EL (cell line): ENCODE measurements around the gene NDUFS7.
A peak's percentile ranks its signal among the peaks of the same experiment; 100 is the strongest.

Experiments
- DNase-seq: peaks from one replicate; pipeline ENCODE4 v3.0.0-alpha.2; 2016

The NDUFS7 gene

GRCh38 chr19:1386945-1387683 lies 3.4 kb downstream of the NDUFS7 start:
- DNase-seq, result no peak

DNA sequence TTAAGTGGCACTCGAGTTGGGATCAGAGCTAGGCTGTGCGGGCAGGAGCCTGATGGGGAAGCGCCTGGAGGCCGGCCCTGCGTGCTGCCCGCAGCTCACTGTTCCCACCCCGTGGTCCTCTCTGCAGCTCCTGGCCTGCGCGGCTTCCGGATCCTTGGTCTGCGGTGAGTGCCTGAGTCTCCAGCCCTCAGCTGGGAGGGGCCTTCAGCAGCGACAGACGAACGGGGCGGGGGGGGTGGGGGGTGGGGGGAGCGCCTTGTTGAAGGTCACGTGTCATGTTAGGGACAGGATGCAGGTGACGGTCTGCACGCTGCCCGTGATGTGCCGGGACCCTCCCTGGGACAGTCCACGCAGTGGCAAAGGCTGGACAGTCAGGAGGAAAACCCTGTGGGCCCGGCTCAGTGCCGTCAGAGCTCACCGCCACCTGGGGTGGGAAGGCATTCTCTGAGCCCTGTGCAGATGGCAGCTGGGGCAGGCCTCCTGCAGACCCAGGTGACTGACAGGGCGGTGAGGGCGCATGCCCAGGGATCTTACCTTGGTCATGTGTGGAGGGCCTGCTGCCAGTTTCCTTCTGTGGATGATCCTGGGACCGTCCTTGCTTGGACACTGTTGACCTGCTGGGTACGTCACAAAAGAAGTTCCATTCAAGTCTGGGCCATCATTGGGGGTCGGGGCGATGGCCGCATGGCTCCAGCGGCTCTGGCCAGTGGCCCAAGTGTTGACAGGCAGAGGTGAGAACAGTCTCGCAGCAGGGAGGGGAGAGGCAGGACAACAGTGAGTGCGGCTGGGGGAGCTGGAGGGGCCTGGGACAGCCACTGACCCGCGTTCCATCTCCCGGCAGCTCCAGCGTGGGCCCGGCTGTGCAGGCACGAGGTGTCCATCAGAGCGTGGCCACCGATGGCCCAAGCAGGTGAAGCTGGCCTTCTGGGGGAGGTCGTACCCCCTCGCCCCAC lies 4.3 kb downstream of the NDUFS7 start:
- DNase-seq, result no peak

DNA sequence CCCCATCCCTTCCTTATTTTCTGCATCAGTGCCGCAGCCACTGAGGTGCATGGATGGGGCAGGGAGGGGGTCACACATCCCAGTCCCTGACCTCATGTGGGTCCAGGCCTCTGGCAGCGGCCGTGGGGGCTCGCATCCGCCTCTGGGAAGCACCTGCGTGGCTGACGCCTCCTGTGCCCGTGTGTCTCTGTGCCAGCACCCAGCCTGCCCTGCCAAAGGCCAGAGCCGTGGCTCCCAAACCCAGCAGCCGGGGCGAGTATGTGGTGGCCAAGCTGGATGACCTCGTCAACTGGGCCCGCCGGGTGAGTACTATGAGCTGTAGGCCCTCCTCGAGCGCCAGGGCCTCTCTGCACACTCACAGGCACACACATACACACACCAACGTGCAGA lies 4.9 kb downstream of the NDUFS7 start:
- no peak for DNase-seq

DNA sequence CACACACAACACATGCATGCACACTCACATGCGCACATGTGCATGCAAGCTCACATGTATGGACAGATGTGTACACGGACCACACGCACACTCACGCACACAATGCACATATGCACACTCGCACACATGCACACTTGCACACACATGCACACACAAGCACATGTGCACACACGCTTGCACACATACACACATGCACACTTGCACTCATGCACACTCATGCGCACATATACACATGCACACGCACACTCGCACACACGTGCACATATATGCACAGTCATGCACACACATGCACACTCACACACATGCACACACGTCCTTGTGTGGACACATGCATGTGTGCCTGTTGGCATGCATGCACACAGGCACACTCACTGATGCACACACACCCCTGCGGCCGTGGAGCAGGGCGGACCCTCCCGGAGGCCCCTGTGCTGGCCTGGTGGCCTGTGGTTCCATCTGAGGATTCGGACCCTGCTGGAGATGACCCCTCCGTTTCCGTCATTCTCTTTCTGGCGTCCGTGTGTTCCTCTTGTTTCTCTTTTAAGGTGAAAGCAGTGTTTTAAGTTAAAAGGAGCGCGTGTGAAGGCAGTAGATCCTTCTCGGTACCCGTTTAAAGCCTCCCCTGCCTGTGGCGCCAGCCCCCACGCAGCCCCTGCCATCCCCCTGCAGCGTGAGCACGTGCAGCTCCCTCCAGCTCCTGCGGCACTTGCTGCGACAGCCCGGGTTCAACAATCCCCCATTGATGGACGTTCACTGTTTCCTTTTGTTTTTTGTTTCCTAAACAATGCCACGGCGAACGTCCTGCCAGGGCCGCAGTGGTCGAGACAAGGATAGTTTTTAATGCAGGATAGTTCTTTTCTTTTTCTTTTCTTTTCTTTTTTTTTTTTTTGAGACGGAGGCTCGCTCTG lies 5.6 kb downstream of the NDUFS7 start:
- DNase-seq, result no peak

DNA sequence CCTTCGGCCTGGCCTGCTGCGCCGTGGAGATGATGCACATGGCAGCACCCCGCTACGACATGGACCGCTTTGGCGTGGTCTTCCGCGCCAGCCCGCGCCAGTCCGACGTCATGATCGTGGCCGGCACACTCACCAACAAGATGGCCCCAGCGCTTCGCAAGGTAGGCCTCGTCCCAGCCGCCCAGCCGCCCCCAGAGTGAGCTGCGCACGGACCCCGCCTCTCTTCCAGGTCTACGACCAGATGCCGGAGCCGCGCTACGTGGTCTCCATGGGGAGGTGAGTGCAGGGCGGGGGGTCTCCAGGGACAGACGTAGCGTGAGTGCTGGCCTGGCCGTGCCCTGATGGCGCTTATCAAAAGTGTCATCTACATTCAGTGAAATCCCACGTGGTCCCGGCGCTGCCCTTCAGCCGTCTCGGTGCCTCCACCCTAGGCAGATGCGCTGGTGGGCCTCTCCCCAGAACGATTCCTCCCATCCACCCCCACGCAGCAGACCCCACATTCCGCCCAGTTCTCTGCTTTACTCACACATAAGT lies 7.2 kb downstream of the NDUFS7 start:
- no peak for DNase-seq

GRCh38 chr19:1392407-1392806 lies 8.7 kb downstream of the NDUFS7 start:
- no peak for DNase-seq

DNA sequence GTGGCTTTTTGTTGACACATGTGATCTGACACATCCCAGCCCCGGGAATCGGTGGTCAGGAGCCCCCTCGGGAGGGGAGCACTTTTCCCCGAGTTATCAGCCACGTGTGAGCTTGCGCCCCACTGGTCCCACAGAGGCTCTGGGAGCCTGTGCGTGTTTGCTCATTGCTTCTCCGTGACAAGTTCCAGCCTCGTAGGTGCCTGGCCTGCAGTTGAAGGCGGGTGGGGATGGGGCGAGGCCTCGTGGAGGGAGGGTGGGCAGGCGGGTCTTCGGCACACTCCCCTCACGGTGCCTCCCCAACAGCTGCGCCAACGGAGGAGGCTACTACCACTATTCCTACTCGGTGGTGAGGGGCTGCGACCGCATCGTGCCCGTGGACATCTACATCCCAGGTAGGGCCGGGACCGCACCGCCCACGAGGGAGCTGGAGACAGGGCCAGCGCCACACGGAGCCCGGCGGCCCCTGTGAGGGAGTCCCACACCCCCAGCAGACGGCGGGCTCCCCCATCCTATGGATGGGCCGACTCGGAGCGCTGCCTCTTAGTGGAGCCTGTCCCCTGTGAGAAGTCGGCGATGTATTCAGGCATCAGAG lies 9.3 kb downstream of the NDUFS7 start:
- no peak for DNase-seq

DNA sequence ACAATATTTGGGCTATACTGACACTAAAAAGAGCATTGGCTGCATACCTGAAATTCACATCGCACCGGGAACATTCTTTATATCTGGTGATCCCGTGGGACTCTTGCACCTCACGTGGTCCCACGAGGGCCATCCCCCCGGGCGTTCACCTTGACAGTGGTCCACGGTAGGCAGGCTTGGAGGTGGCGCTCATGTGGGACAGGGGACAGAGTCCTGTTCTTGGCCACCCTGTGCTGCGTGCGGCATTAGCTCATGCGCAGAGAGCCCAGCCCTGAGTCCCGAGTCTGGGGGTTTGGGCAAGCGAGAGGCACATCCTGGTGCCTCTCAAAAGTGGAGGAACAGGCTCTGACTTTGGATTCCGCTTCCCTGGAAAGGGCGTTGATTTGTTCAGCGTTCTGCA lies 10.1 kb downstream of the NDUFS7 start:
- DNase-seq, result no peak

DNA sequence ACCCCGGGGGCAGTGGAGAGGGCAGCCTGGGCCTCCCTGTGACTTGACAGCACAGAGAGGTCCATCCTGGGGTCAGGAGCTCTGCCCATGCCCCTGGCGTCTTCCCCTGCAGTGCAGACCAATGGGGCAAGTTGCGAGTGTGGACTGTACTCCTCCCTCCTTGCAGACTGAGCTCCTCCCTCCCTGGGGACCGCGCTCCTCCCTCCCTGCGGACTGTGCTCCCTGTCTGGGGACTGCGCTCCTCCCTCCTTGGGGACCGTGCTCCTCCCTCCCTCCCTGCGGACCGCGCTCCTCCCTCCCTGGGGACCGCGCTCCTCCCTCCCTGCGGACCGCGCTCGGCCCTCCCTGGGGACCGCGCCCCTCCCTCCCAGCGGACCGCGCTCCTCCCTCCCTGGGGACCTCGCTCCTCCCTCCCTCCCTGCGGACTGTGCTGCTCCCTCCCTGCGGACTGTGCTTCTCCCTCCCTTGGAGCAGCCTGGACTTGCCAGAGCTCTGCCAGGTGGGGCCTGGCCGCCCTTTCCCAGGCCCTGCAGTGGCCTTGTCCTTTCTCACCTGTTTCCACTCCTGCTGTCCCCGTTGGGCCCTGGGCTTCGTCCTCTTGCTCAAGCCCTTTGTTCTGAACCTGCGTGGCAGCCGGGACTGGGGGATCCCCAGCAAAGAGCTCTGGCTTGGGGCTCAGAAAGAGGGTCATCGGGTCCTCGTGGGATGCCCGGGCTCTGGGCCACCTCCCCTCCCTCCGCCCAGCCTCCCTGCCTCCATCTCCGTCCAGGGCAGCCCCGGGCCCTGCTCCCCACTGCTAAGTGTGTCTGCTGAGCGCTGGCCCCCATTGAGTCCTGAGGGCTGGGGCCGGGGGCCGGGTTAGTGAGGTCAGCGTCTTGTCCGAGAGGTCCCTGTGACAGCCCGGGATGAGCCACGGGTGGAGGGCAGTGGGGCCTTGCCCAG lies 10.8 kb downstream of the NDUFS7 start:
- DNase-seq, result no peak

DNA sequence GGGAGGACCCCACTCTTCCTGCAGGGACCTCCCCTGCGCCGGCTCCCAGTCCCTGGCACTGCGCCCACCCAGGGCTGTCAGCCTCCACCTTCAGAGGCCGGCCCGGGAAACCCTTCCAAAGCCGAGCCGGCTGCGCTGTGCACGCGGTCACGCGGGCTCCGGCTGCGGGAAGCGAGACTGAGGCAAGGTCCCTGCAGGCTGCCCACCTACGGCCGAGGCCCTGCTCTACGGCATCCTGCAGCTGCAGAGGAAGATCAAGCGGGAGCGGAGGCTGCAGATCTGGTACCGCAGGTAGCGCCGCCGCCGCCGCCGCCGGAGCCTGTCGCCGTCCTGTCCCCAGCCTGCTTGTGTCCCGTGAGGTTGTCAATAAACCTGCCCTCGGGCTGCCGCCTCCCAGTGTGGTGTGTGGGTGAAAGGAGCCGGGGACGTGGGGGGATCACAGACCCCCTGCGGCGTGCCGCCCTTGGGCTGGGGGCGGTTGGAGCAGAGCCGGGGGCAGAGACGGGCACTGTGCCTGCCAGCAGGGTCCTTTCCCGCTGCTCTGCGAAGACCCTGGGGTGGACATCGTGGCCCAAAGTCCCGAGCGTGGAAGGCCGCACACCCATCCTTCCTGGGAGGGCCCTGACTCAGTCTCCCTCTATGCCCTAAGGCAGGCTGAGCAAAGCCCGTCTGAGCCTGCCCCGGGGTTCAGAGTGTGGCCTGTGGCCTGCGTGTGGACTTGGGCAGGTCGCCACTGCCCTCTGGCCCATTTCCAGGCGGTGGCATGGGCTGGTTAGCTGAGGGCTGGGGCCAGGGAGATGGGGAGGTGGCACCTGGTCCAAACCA lies 11.7 kb downstream of the NDUFS7 start:
- DNase-seq, result no peak

GRCh38 chr19:1396019-1396767 lies 12.5 kb downstream of the NDUFS7 start:
- DNase-seq, result no peak

DNA sequence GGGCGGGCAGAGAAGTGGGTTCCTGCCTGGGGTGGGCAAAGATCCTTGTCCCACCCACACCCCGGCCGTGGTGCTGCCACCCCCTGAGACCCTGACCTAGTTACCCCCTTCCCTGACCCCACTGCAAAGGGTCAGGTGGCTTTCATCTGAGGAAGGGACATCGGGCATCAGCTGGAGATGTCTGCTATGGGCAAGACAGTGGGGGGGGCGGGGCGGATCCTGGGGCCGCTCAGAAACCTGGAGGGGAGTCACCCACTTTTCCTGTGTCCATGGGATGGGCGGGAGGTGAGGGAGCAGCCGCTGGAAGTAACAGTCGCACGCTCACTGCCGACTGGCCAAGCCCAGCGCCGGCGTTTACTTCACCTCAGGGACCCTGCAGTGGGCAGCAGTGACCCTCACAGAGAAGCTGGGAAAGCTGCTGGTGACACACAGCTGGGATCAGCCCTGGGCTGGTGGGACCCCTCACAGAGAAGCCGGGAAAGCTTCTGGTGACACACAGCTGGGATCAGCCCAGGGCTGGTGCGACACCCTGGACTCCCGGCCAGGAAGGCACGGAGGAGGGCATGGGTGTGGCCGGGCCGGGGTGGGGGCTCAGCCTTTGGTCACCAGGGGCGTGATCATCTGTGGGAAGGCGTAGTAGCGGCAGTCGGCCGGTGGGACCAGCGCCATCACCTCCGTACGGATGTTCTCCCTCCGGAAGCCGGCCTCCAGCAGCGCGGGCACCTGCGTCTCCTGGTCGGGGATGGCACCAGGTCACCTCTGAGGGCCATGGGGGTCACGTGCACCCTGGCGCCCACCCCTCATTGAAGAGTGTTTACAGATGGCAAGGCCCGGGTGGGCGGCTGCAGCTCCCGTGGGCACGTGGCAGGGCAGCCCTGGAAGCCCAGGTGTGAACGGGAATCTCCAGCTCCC lies 13.3 kb downstream of the NDUFS7 start:
- DNase-seq, result no peak

- no peak for DNase-seq
Measured at GRCh38 chr19:1397838-1398237, 14.1 kb downstream of the NDUFS7 start.

DNA sequence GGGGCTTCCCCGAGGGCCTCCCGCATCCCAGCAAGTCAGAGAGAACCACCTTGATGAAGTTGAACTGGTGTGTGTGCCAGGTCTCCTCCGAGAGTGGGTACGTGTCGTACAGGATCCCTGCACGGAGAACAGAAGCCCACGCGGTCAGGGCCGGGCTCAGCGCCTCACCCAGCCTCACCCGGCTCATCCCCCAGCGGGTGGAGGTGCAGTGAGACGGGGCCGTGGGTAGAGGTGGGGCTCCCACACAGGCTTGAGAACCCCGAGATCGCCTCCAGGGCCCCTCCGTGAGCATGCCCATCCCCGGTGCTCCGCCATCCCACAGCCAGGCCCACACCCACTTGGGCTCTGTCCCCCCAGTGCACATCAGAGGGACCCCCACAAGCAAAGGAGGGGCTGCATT lies 15.4 kb downstream of the NDUFS7 start:
- no peak for DNase-seq

GRCh38 chr19:1399745-1400144 lies 16.0 kb downstream of the NDUFS7 start:
- DNase-seq, result no peak

DNA sequence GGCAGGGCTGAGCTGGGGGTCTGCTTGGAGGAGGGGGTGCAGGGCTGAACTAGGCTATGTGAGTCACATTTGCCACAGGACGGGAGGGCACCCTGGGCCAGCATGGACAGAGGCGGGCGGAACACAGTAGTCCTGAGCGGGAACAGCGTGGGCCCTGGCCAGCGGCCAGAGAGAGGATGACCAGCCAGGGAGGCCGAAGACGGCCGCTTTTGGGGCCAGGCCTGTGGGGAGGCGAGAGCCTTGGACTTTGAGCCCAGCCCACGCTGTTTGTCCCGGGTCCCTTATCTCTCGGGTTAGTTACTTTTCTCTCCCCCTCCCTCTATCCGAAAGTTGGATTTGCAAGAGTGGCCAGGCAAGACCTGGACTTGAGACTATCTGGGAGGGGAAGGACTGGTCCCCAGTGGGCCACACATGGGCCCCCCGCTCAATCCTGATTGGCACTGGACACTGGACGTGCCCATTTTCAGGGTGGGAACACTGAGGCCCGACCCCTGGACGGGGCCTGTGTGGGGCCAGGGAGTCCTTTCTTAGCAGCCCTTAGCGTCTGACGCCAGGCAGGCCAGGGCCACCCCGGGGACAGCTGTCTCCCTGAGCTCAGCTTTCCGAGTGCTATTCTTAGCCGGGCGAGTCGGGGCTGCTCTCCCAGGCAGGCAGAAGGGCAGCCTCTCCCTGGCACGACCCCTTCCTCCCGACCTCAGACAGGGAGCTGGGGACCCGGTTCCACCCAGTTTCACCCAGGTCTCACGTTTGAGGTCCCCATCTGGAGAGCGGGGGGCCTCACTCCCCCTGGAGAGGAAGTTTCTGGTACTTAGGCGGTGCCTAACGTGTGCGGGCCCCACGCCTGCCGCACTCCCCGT lies 16.8 kb downstream of the NDUFS7 start:
- DNase-seq, result peak; percentile 42

DNA sequence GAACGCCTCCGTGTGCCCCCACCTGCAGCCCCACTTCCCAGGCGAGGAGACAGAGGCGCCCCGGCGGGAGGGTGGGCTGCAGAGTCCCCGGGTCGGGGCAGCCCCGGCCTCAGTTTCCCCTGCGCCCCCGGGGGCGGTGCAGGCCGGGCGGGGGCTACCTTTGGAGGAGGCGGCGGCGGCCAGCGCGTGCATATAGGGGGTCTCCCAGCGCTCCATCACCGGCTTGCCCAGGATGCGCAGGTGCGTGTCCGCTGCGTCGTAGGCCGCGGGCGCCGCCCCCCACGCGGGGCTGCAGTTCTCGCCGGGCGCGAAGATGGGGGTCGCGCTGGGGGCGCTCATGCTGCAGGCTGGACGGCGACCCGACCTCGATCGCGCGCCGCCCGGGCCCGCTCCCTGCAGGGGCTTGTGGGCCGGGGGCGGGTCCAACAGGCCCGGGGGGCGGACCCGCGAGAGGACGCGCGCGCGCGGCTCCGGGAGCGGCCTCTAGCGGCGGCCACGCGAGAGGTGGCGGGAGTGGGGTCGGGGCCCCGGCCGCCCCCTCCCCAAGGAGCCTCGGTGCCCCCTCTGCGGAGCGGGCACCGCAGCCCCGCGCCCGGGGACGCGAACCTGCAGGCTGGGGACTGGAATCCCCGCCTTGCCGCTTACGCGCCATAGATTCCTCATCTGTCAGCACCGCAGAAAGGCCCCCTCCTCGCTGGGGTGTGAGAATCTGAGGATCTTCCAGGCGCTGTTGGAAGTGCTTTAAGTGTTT lies 17.6 kb downstream of the NDUFS7 start, which contains the start of gene GAMT:
GAMT (minus strand) TSS at position 405 of the 751 bp plus-strand sequence; CDS start at position 339, 66 bp downstream.
- DNase-seq, result peak; percentile 55
